HG03342 (cell line): ENCODE results near the gene LRRC19.
A peak's percentile ranks its signal among the peaks of the same experiment; 100 is the strongest.

Source experiments
- ATAC-seq: cut with Tn5 transposase; IDR thresholded peaks from one replicate; pipeline ENCODE4 v1.9.1; 2021; ENCODE audit warnings: mild to moderate bottlenecking, moderate library complexity; ENCODE audit not compliant: unreplicated experiment

Gene LRRC19, protein sequence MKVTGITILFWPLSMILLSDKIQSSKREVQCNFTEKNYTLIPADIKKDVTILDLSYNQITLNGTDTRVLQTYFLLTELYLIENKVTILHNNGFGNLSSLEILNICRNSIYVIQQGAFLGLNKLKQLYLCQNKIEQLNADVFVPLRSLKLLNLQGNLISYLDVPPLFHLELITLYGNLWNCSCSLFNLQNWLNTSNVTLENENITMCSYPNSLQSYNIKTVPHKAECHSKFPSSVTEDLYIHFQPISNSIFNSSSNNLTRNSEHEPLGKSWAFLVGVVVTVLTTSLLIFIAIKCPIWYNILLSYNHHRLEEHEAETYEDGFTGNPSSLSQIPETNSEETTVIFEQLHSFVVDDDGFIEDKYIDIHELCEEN

DNA sequence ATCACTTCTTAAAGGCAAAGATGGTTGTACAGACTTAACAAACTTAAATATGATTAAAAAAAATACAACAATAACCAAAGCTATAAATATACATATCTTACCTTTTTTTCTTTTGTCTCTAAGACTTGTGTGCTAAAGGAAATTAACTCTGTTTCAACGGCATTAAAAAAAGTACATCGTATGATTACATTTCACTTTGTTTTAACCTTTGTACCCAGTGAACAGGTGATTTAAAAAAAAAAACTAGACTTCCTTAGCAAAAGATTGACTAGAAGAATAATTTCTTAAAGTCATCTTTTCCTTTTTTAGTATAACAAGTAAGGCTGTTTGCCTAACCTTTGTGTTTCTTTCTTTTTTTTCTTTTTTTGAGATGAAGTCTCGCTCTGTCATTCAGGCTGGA lies at the start of gene LRRC19:
LRRC19 (minus strand) TSS at position 182 of the 400 bp plus-strand sequence. CDS start 5,978 bp downstream, outside the sequence.
- no peak for ATAC-seq

DNA sequence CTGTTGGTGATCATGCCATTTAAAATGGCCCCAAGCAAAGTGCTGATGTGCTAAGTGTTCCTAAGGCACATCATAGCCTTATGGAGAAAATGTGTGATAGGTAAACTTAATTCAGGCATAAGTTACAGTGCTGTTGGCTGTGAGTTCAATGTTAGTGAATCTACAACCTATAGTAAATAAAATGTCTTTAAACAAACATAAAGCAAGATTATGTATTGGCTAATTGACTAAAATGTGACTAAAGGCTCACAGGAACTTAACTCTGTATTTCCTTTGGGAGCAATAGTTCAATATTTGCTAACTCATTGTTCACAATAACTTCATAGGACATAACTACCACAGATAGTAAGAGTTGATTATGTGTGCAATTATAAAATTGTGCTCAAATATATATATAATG lies 49.4 kb upstream of the LRRC19 start:
- ATAC-seq = no peak

DNA sequence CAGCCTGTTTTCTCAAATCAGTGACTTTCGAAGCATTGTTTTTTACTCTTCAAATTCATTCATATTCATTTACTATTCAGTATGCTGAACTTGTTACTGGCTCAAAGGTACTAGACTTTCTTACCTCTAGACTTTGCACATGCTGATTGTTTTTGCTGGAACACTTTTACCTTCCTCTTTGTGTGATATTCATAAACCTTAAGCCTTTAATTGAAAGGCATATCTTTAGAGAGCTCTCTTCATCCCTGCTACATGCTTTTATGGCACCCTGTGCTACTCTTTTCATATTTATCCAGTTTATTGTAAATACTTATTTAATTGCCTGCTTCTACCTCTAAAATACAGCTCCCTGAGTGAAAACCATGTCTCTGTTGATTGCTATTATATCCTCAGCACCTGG lies 48.7 kb upstream of the LRRC19 start:
- ATAC-seq = no peak

DNA sequence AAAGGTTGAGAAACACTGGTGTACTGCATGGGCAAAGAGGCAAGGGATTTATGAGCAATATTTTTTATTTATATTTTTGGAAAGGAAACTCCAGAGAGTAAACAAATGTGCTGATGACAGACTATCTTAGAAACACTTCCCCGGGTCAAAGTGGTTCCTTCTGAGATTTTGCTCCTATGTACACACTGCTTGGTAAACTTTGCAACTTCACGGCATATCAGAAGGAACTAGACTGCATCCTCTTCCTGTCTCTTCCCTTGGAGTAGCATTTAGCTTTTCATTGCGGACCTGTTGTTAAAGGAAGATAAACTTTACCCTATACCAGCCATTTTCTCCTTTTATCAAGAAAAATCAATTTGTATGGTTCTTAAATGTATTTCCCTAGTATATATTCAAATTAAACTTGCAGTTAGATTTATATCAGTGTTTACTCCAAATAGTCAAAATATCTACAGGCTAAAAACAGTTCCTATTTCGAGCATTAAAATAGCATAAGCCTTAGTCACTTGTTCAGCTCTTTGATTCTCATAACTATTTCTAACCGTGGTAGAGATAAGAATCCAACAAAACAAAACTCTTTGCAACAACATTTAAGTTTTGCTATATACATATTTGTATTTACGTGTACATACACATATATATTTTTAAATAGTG lies 48.0 kb upstream of the LRRC19 start:
- ATAC-seq = no peak

DNA sequence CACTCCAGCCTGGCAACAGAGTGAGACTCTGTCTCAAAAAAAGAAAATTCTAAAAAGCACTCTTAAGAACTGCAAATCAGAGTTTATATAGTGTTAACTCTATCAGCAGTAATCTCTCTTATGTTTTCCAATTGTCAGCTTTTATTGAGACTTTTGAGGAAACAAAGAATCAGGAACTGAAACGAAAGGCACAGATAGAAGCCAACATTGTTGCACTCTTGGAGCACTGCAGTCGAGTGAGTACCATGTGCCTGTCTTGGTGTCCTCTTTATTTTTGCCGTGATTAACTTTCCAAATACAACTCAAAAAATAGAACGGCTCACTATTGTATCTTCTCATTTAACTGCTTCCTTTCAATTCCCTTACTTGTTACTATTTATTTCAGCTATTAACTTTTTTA lies 41.7 kb upstream of the LRRC19 start:
- ATAC-seq = no peak

DNA sequence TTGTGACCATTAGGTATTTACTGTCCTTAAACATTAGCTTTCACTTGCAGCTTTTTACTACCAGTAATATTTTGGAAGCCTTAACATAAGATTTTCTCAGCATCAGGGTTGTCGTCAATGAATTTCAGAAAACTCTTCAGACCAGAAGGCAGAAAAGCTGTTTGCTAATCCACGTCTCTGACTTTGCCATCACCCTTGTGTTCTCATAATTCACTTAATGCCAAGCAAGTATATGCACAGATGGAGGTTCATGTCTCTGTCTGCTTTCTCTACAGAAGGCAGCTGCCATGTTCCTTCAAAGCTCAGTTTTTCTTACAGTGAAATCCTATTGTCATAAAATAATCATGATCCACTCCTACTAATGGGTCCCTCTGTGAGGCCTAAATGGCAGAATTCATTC lies 37.7 kb upstream of the LRRC19 start:
- ATAC-seq = no peak

DNA sequence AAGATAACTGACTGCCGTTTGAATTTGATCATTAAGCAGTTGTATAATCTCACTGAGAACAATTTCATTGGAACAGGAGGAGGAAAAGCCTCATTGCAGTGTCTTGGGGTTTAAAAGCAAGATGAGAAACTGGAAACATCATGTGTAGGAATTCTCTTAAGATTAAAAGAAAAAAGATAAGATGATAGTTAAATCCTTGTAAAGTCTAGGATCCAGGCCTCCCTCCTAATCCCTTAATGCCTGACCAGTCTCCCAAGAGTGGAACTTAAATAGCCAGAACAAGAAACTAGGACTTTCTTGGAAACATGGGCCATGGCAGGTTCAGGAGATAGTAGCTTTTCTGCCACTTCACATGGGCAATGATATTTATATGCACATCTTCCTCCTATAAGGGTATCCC lies 37.0 kb upstream of the LRRC19 start:
- no peak for ATAC-seq

DNA sequence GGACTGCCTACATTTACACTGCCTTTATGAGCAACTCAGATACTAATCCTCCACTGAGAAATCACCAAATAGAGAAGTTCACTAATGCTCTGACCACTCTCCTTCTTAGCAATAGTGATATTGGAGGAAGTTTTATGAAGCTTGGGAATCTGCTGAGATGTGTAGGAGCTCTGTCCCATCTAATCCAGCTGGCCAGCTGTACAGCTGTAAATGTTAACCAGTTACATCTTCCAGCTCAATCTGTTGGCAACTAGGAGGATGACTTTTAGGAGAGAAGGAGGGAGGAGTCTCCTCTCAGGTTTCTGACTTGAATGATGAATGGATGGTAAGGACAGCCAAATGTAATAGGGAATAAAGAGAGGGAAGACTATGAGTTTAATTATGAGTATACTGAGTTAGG lies 36.3 kb upstream of the LRRC19 start:
- no peak for ATAC-seq

DNA sequence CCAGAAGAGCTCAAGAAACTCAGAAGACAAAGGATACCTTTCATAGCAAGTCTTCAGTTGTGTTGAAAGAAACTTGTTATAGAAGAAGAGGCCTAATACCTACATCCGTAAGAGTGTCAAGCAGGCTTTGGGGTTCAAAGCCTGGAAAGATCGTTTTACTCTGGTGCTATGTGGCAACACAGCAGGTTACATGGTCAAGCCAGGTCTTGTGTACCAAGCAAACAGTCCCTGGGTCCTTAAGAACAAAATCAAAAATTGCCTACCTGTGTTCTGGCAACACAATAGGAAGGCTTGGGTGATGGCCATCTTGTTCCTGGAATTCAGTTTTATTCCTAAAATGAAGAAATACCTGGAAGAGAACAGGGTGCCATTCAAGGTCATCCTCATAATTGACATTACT lies 32.0 kb upstream of the LRRC19 start:
- no peak for ATAC-seq

DNA sequence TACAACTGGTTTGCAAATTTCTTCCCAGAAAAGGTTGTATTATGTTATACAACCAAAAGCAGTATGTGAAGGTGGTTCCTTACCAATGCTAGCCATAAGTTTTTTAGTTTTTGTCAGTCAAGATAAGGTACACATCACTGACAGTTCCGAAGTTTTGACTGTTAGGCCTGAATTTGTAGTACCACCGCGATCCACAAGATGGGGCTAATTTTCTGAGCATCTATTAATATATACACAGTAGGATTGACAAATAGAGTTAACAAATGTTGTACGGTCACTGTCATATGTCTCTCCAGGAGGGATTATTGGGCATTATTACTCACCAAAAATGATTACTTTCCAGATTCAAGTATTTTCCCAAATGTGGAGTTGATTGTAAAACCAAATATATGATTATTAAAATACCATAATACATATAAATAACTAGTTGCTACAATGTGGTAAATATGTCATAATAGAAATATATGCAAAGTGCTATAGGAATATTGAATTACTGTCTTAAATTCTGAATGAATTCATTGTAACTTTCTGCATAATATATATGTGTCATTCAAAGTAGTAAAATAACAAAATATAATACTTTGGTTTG lies 28.4 kb upstream of the LRRC19 start:
- peak; percentile 94 for ATAC-seq

DNA sequence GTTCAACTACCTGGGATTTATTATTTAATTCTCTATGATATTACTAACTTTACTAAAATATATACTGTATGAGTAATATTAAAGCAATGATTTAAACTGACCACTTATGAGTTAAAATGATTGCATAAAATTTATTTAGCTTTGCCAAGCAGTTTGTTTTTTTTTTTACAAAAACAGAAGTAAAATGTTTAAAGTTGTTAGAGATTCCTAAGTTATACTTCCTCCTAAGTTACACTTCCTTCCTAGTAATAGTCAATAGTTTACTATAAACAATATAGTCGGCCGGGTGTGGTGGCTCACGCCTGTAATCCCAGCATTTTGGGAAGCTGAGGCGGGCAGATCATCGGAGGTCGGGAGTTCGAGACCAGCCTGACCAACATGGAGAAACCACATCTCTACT lies 23.7 kb upstream of the LRRC19 start:
- ATAC-seq = no peak

DNA sequence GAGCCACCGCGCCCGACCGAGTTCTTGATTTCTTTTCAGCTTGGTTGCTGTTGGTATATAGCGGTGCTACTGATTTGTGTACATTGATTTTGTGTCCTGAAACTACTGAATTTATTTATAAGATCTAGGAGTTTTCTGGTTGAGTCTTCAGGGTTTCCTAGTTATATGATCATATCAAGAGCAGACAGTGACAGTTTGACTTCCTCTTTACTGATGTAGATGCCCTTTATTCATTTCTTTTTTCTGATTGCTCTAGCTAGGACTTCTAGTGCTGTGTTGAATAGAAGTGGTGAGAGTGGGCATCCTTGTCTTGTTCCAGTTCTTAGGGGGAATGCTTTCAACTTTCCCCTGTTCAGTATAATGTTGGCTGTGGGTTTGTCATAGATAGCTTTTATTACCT lies 17.4 kb upstream of the LRRC19 start:
- ATAC-seq = no peak

DNA sequence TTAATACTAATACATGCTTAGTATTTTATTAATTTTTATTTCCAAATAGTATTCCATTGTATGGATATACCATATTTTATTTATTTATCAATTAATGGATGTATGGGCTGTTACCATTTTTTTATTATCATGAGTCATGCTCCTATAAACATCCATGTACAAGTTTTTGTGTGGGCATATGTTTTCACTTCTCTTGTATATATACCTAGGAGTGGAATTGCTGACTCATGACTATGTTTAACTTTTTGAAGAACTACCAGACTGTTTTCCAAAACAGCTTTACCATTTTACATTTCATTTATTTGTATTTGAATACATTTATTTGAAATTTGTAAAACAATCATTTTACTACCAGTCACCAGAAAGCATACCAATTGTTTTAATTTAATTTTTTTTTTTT lies 14.1 kb upstream of the LRRC19 start:
- no peak for ATAC-seq

DNA sequence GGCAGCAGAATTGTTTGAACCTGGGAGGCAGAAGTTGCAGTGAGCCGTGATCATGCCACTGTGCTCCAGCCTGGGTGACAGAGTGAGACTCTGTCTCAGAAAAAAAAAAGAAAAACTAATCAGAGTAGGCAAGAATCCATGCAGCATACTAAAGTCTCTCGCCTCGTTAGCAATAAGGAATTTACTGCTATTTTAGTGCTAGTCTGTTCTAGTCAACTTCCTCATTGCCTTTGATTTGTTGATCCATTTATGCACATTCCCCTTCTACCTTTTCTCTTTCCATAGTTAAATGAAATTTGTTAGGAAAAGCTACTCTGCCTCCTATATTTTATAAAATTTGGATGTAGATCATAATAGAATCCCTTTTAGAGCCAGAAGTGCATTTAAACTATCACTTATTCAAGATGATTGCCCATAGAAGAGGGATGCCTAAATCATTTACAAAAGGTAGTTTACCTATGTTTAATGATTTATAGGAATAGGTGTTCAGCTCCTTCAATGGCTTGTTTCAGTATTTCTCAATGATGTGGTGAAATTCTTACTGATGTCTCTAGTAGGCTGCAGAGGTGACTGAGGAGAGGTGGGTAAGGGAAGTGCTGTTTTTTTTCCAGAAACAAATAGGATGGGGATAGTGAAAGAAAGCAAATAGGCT lies 1.9 kb downstream of the LRRC19 start:
- no peak for ATAC-seq

DNA sequence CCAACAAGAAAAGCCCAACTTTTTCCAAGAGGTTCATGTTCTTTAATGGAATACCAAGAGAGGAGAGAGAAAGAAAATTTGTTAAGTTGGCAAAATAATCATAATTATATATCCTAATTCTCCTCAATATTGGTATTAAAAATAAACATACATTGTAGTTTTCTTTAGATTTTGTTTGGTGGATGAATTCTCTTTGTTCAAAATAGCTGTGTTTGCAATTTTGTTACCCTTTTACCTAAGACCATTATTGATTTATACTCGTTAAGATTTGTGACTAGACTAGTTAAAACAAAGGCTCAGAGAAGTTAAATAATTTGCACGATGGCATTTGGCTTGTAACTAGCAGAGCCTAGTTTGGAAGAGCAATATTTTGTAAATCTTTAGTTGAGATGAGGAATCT lies 9.7 kb downstream of the LRRC19 start:
- no peak for ATAC-seq

DNA sequence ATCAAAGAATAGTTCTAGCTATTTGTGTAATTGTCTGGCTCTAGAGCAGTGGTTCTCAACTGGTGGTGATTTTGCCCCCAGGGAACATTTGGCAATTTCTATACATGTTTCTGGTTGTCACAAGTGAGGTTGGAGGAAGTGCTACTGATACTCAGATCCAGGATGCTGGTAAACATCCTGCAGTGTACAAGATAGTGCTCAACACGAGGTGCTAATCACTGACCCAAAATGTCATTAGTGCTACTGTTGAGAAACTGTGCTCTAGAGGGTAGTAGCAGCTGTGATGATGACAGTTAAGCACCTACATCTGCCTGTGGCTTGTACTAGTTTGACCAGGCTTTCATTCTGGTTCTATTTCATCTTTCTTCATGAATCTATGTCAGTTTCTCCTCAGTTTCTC lies 22.1 kb downstream of the LRRC19 start:
- peak; percentile 74 for ATAC-seq

DNA sequence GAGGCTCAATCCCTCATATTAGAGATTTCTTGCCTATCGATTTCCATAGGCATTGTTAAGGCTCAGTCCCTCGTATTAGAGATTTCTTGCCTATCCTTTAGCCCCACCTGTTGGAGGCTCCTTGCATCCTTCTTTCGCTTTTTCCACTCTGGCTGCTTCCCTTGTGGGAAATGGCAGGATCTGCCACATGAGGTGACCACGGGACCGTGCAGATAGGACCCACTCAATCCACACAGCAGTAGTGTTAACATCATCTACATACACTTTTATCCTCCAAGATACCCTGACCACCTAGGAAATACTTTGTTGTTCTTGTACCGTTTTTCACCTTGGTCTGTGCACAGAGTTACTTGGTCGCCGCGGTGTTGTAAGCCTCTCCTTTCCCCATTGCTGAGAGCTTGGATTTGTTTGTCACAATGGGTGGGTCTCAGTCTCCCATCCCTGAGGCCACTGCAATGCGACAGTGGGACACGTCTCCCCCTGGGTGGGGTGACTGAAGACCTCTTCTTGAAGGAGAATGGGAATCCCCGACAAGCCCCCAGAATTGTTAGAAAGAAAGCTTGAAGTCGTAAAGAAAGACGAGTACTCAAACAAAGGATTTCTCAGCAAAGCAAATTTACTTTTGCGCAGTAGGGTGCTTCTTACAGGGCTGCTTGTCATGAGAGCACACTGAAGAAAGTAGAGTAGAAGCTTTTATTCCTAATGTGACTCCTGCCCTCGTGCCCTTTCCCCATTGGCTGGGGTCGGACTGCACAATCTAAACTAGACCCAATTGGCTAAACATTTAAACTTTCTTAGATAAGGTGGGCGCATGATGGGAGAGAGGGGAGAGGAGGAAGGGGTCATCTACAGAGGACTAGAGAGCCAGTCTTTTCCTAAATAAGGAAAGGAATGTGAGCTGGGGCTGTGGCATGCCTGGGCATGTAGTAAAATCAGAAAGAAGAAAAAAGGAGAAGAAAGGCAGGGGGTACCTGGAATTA lies 29.5 kb downstream of the LRRC19 start:
- no peak for ATAC-seq

DNA sequence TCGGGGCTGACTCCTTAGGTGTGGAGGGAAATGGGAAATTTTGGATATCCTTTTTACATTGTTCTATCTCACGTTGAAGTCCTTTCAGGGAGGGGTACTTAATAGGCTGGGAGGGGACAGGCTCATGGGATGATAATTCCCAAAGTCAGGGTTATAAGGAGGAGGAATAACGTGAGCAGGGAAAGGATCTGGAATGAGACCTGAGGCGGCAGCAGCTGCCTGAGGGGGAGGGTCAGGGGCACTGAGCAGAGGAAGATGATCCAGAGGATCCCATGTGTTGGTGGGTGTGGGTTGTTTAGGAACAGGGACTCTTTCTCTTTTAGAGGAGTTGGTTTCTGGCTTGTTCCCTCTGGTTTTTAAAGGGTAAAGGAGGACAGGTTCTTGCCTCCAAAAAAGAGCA lies 30.5 kb downstream of the LRRC19 start:
- no peak for ATAC-seq

DNA sequence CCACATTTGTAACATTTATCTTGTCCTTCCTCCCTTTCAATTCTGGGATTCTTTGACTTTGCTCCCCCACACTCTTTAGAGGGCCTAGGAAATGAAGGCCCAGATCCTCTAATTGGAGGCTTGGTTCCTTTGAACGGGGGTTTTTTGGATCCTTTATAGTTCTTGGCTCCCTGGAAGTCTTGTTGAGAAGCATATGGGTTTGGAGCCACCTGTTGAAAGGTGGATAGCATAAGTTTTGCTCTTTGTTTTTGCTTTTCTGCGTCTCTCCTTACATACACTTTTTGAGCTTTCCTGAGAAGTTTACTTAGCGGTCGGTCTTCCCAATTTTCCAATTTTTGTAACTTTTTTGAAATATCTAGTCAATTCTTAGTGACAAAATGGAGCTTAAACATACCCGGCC lies 31.5 kb downstream of the LRRC19 start:
- no peak for ATAC-seq

DNA sequence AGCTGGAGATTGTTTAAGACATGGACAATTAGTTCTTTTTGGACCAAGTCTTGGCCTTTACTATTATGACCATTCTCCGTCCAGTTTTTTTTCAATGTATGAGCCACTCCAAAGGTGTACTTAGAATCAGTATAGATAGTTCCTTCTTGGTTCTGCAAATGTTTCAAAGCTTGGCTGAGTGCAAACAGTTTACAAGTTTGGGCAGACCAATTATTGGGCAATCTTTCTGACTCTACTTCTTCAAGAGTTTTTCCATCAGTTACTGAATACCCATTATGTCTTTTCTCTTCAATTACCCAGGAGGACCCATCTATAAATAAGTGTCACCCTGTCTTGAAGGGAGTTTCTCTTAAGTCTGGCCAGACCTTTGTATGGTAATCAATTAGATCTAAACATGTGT lies 33.8 kb downstream of the LRRC19 start:
- ATAC-seq = no peak

DNA sequence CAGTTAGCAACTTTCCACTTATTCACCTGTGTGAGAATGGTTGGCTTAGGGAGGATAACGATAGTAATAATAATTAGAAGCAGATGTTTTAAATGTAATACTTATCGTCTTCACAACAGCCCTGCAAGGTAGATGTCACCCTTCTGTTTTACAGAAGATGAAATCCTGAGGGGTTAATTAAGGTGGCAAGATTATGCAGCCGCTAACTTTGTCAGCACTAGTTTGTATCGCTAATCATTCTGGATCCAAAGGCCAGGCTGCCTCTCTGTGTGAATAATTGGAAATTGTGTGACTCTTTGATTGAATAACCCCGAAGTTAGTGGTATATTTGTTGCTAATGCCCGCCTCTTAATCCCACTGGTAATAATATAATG lies 48.6 kb downstream of the LRRC19 start:
- ATAC-seq = no peak
